AG04450 (cell line): ENCODE results near the gene DDR1. TPM values are rescaled to one million over a fixed set of nuclear protein-coding genes. Genes with fewer than 3 reads are reported as not detected.
"Not testable (repeated sequence)": the region's sequence is repeated elsewhere in the genome, so short reads cannot be mapped to it uniquely, and the experiment has no call there.

Experiments
- CTCF ChIA-PET: fragments of 300-600, 350-600 bp; formaldehyde crosslinking; extraction: SDS; loops from one replicate; lab custom pipeline; 2022; ENCODE audit warnings: antibody characterized with exemption, inconsistent platforms; lab: Charles Lee
- POLR2A ChIA-PET: fragments of 350-600 bp; formaldehyde crosslinking; extraction: SDS; loops from one replicate; lab custom pipeline; 2021; ENCODE audit warnings: antibody characterized with exemption, inconsistent platforms; lab: Yijun Ruan, JAX
- DNase-seq: peaks from one replicate; pipeline ENCODE4 v3.0.0-alpha.2; 2011; ENCODE audit warnings: low read depth, low spot score
- H3K27ac ChIP-seq: one replicate; pipeline ENCODE4 v1.5.1; 2012; ENCODE audit warnings: low read depth, low read length, control low read depth
- H3K27me3 ChIP-seq: one replicate; pipeline ENCODE4 v1.6.0; 2012; ENCODE audit warnings: low read length; ENCODE audit not compliant: control insufficient read depth, insufficient read depth
- H3K4me3 ChIP-seq: 2 replicates; pipeline ENCODE4 v1.5.1; 2011; ENCODE audit warnings: mild to moderate bottlenecking, low read depth, low read length, control low read depth
- H3K9me3 ChIP-seq: 2 replicates; pipeline ENCODE4 v1.5.1; 2012; ENCODE audit warnings: low read length; ENCODE audit not compliant: control insufficient read depth, insufficient read depth
- polyA plus RNA-seq: library from polyadenylated mRNA; depleted of rRNA; stranded (reverse); fragments of >200 nt; gene quantifications from 2 replicates; pipeline ENCODE4 v1.2.3, GENCODE V29; 2011
- TF ChIP-seq, protein P1 (sequence below): IDR thresholded peaks from 2 replicates; pipeline ENCODE4 v1.5.1; 2011; ENCODE audit warnings: low read depth, low read length, control low read depth, inconsistent platforms

Gene DDR1
- polyA plus RNA-seq, 1 experiment, result 9.9 TPM

DNA sequence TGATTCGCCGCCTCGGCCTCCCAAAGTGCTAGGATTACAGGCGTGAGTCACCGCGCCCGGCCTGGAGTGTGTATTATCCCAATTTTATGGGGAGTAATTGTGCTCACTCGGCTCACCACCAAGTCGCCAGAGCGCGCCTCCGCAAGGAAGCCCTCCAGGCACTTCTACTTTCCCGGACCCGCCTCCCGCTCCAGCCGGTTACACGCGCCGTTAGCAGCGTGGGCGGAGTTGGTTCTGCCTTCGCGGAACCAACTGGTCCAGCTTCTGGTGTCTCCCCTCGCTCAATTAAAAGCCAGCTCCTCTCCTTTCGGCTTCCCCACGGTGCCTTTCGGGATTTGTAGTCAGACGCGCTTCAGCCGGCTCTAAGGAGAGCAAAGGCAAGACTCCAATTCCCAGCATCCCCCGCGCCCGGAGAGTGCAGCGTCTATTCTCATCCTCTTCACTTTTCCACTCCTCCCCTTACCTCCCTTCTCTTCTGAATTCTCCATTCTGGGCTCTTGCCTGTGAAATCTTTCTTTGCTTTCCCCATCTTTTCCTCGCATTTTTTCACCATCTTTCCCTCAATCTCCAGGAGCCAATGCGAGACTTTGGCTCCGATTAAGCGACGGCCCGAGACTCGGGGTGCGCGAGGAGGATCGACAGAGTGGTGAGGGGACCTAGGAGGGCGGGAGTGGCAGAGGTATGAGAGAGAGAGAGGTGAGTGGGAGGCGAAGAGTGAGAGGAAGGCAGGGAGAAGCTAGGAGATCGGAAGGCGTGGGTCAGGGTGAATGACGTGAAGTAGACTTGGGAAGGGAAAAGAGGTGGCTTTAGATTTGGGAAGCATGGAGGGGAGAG lies 23.7 kb downstream of the DDR1 start, which contains the start of gene GTF2H4:
Gene GTF2H4, plus strand, starts transcription at position 450 of the 834 bp plus-strand sequence.
- Histone ChIP-seq H3K4me3 (peak within 1 kb of the TSS; percentile 90), H3K9me3 (no peaks in the 10 kb centered on the region), H3K27ac (peak within 1 kb of the TSS; percentile 47), H3K27me3 (no peaks in the 10 kb centered on the region)
- DNase-seq, result peak; percentile 96
- POLR2A ChIA-PET, result interaction anchor here (0.5 to 1.0 kb wide), 6 partner anchors 12 to 290 kb away, joined by 3 to 18 read pairs (median 4); partner anchors contain the start of gene FLOT1
- CTCF ChIA-PET, result interaction anchor here (0.5 to 1.6 kb wide), 5 partner anchors 68 to 179 kb away, joined by 3 to 5 read pairs (median 3); no protein-coding TSS in a partner anchor
- TF ChIP-seq, protein P1, sequence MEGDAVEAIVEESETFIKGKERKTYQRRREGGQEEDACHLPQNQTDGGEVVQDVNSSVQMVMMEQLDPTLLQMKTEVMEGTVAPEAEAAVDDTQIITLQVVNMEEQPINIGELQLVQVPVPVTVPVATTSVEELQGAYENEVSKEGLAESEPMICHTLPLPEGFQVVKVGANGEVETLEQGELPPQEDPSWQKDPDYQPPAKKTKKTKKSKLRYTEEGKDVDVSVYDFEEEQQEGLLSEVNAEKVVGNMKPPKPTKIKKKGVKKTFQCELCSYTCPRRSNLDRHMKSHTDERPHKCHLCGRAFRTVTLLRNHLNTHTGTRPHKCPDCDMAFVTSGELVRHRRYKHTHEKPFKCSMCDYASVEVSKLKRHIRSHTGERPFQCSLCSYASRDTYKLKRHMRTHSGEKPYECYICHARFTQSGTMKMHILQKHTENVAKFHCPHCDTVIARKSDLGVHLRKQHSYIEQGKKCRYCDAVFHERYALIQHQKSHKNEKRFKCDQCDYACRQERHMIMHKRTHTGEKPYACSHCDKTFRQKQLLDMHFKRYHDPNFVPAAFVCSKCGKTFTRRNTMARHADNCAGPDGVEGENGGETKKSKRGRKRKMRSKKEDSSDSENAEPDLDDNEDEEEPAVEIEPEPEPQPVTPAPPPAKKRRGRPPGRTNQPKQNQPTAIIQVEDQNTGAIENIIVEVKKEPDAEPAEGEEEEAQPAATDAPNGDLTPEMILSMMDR, result no peak

DNA sequence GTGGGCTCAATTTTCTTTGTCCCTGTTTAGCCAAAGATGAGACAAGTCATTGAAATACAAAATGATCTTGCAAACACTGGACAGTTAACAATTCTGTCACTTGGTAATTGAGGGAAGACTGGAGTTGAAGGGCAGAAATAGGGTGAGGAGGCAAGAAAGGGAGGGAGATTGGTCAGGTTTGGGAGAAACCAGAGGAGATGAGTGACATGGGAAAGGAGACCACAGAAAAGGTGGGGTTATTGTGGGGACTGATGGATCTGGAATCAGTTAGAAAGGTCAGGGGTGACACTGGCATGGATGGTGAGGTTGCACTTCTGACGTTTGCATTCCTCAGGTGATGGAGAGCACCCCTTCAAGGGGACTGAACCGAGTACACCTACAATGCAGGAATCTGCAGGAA lies 24.4 kb downstream of the DDR1 start:
- peak overlapping the region; percentile 90 for H3K4me3 ChIP-seq
- CTCF ChIA-PET, result interaction anchor here (0.6 to 1.6 kb wide), 6 partner anchors 80 to 179 kb away, joined by 3 to 5 read pairs (median 3); no protein-coding TSS in a partner anchor
- peak overlapping the region; percentile 31 for H3K27ac ChIP-seq
- TF ChIP-seq, protein P1, result no peak
- no peak for DNase-seq
- H3K9me3 ChIP-seq, result no peaks in the 10 kb centered on the region
- no peaks in the 10 kb centered on the region for H3K27me3 ChIP-seq
- POLR2A ChIA-PET, result no interaction called here

DNA sequence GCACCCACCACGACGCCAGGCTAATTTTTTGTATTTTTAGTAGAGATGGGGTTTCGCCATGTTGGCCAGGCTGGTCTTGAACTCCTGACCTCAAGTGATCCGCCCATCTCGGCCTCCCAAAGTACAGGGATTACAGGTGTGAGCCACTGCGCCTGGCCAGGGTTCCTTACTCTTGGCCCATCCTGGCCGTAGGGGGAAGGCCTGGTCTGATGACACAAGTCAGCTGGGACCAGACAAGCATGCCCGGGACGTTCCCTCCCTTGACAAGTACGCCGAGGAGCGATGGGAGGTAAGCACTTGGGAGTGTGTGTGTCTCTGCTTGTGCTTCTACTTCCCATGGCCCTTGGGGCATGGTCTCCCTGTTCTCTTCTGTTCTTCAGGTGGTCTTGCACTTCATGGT lies 26.2 kb downstream of the DDR1 start:
- H3K27me3 ChIP-seq, DNase-seq, H3K4me3 ChIP-seq, POLR2A ChIA-PET, H3K9me3 ChIP-seq, H3K27ac ChIP-seq: not testable (repeated sequence)
- CTCF ChIA-PET, result interaction anchor here (1.0 kb wide), 1 partner anchor 159 kb away, joined by 5 read pairs; no protein-coding TSS in a partner anchor

DNA sequence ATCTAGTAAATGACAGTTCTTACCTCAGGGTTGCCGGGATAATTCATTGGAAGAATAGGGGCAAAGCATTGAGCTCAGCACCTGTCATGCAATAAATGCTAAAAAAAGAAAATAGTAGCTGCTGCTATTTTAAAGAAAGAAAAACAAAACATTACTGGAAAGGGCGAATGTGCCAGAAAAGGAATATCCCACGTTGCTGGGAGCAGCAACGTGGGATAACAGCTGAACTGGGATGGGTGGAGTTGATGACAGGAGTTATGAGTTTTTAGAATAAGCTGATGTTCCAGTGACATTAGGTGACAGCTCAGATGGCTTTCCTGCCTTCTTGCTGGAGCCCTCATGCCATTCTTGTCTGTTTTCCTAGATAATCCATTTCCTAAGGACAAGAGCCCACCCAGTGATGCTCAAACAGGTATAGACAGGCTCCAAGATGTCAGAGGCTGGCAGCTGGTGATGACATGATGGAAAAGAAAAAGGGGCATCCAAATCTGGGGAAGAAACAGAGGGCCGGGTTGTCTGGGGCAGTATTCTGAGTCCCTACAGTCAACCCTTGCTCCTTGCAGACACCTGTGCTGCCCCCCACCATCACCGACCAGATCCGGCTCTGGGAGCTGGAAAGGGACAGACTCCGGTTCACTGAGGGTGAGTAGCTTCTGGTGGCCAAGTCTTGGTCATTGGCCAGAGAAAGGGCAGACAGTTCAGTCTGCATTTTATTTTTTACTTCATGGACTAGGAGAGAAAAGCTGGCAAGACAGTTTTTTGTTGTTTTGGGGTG lies 28.6 kb downstream of the DDR1 start:
- no peak for DNase-seq
- Histone ChIP-seq H3K9me3 (no peaks in the 10 kb centered on the region), H3K27ac (no peak overlapping the region), H3K27me3 (no peaks in the 10 kb centered on the region), H3K4me3 (no peak overlapping the region)
- TF ChIP-seq, protein P1, result no peak
- CTCF ChIA-PET, result interaction anchor here (0.6 to 9.7 kb wide), 19 partner anchors 17 to 486 kb away, joined by 3 to 261 read pairs (median 7); no protein-coding TSS in a partner anchor
- POLR2A ChIA-PET, result interaction anchor here (0.8 to 1.1 kb wide), 5 partner anchors 29 to 180 kb away, joined by 3 to 6 read pairs (median 4); no protein-coding TSS in a partner anchor

DNA sequence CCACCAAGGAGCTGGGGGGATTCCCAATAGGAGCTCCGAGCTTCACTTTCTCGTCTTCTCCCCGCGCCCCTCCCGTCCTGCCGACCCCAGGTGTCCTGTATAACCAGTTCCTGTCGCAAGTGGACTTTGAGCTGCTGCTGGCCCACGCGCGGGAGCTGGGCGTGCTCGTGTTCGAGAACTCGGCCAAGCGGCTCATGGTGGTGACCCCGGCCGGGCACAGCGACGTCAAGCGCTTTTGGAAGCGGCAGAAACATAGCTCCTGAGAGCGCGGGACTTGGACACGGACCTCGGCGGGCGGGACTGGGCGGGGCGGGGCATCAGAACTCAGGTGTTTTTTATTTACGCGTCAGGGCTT lies 29.4 kb downstream of the DDR1 start:
- H3K27ac ChIP-seq, result peak overlapping the region; percentile 47
- TF ChIP-seq, protein P1, result no peak
- H3K4me3 ChIP-seq, result peak overlapping the region; percentile 63
- no peaks in the 10 kb centered on the region for H3K9me3 ChIP-seq
- CTCF ChIA-PET, result interaction anchor here (0.5 to 9.7 kb wide), 29 partner anchors 9 to 485 kb away, joined by 3 to 261 read pairs (median 5); no protein-coding TSS in a partner anchor
- DNase-seq, result no peak
- H3K27me3 ChIP-seq, result no peaks in the 10 kb centered on the region
- POLR2A ChIA-PET, result interaction anchor here (0.6 to 1.5 kb wide), 11 partner anchors 29 to 238 kb away, joined by 3 to 7 read pairs (median 4); no protein-coding TSS in a partner anchor
